ENCODE measurements around the gene NFS1.

Gene NFS1

DNA sequence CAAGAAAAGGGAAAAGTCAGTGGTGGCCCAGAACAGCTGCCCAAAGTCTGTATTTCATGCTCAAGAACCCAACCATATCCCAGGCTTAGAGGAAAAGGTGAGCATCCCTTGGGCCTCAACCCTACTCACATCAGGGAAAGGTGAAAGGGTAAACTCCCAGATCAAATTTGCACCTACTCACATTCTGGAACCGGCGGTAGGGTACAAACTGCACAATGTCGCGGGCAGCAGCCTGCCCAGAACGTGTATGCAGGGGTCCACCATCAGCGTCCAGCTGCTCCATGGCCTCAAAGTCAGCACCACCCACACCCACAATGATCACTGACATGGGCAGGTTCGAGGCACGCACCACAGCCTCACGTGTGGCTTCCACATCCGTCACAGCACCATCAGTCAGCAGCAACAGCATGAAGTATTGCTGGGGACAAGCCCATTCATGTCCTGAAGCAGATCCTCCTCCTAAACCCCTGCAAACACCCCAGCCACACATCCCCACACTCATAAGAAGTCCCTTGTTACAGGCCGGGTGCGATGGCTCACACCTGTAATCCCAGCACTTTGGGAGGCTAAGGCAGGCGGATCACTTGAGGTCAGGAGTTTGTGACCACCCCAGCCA, 72.7 kb downstream of the NFS1 start:
- TF ChIP-seq, protein P1, sequence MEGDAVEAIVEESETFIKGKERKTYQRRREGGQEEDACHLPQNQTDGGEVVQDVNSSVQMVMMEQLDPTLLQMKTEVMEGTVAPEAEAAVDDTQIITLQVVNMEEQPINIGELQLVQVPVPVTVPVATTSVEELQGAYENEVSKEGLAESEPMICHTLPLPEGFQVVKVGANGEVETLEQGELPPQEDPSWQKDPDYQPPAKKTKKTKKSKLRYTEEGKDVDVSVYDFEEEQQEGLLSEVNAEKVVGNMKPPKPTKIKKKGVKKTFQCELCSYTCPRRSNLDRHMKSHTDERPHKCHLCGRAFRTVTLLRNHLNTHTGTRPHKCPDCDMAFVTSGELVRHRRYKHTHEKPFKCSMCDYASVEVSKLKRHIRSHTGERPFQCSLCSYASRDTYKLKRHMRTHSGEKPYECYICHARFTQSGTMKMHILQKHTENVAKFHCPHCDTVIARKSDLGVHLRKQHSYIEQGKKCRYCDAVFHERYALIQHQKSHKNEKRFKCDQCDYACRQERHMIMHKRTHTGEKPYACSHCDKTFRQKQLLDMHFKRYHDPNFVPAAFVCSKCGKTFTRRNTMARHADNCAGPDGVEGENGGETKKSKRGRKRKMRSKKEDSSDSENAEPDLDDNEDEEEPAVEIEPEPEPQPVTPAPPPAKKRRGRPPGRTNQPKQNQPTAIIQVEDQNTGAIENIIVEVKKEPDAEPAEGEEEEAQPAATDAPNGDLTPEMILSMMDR (conservative IDR thresholded peaks at IDR 0.05) = no peak

DNA sequence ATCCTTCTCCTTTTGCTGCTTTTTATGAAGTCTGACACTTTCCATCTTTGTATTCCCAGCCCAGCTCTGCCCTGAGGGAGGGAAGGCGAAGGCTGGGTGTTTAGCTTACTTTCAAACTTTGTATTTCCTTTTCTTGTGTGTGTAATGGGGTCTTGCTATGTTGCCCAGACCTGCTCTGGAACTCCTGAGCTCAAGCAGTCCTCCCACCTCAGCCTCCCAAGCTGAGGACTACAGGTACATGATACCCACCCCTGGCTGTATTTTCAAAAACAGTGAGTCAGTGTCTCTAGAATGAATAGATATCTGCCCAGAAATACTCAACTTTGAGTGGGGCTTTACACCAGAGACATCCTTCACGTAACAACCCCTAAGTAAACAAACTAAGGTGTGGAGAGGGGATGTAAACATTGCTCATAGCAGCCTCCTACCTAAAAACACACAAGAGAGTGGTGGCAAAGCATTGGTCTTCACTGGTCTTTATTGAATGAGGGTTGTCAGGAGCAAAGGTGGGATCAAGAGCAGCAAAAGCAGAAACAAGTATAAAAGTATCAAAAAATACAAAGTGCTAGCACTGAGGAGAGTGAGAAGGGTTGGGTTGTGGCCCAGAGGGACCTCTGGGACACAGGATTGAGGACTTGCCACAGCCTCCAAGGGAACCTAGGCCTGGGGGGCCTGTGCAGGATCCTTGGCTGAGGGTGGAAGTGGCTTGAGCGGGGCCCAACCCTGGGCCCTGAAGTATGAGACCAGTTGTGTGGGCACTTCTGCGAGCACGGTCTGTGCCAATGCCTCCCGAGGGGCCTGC, 73.4 kb downstream of the NFS1 start:
- H3K27ac ChIP-seq = no peak overlapping the region
- TF ChIP-seq, protein P1 (conservative IDR thresholded peaks at IDR 0.05) = no peak

More for the DNA sequence above, 72.7 kb downstream of the NFS1 start:
- no peak overlapping the region for H3K27ac ChIP-seq

DNA sequence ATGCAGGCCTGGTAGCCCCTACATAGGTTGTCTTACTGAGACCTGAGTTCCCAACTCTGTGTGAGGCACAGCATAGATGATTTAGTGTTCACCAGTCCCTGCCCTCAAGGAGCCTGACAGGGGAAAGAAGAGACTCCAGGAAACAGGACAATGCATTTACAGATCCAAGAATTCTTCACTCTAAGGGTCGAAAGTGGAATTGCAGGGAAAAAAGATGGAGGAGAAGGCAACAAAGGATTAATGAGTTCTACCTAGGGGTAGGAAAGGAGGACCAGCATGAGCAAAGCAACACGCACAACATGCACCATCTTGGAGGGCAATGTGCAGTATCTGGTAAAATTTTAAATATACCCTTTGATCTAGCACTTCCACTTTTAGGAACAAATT, 77.6 kb downstream of the NFS1 start:
- H3K27ac ChIP-seq = 0 out of 2 replicates have a peak overlapping the region, but pooled peaks have one; percentile 5

DNA sequence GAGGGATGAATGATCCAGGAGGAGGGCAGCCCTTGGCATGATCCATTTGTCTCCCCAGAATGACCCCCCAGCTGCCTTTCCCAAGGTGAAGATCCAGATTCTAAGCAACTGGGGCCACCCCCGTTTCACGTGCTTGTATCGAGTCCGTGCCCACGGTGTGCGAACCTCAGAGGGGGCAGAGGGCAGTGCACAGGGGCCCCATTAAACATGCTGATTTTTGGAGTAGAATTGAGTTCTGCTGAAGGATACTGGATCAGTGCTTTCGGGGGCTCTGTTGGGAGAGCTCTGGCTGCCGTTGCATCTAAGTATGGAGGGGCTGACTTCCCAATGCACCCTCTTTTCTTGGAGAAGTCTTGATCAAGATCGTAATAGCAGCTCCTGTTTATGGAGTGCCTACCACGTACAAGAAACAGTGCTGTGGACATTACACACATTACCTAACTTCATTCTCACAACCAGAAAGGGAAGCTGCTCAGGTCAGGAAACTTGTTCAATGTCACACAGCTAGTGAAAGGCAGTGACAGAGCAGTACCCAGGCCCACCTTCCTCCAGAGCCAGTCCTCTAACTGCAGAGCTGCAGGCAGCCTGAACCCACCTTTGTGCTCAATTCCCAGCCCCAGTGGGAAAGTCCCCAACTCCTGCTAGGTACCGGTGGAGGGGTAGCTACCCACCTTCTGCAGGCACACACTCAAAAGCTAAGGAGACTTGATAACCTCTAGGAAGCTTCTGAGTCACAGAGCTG, 78.2 kb downstream of the NFS1 start:
- 0 out of 2 replicates have a peak overlapping the region, but pooled peaks have one; percentile 5 for H3K27ac ChIP-seq
- TF ChIP-seq, protein P1 (conservative IDR thresholded peaks at IDR 0.05) = no peak

More for the DNA sequence above, 77.6 kb downstream of the NFS1 start:
- TF ChIP-seq, protein P1 (conservative IDR thresholded peaks at IDR 0.05) = 0 out of 2 replicates have a peak, but pooled peaks have one; percentile 19

DNA sequence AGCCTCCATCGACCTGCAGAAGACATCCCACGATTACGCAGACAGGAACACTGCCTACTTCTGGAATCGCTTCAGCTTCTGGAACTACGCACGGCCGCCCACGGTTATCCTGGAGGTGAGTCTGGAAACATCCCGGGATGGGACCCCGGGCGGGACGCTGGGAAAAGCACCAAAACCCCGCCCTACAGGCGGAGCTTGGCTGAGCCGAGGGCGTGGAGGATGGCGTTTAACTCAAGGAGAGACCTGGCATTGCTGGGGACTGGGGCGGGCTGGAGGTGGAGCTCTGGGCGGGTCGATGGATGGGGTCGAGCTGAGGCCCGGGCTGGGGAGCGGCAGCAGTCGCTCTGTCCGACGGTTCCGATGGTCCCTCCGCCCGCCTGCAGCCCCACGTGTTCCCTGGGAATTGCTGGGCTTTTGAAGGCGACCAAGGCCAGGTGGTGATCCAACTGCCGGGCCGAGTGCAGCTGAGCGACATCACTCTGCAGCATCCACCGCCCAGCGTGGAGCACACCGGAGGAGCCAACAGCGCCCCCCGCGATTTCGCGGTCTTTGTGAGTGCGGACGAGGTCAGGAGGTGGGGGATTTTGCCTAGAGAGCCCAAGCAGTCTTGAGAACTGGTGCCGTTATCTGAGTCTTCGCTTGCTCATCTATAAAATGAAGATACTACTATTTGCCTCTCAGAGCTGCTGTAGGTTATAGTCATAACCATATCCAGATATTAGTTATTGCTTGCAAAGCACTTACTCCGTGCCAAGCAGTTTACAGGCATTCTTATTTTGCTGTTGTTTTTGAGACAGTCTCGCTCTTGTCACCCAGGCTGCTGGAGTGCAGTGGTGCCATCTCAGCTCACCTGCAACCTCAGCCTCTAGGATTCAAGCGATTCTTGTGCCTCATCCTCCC, 79.7 kb downstream of the NFS1 start:
- H3K27ac ChIP-seq = peak overlapping the region; percentile 83
- TF ChIP-seq, protein P1 (conservative IDR thresholded peaks at IDR 0.05) = peak; percentile 76

DNA sequence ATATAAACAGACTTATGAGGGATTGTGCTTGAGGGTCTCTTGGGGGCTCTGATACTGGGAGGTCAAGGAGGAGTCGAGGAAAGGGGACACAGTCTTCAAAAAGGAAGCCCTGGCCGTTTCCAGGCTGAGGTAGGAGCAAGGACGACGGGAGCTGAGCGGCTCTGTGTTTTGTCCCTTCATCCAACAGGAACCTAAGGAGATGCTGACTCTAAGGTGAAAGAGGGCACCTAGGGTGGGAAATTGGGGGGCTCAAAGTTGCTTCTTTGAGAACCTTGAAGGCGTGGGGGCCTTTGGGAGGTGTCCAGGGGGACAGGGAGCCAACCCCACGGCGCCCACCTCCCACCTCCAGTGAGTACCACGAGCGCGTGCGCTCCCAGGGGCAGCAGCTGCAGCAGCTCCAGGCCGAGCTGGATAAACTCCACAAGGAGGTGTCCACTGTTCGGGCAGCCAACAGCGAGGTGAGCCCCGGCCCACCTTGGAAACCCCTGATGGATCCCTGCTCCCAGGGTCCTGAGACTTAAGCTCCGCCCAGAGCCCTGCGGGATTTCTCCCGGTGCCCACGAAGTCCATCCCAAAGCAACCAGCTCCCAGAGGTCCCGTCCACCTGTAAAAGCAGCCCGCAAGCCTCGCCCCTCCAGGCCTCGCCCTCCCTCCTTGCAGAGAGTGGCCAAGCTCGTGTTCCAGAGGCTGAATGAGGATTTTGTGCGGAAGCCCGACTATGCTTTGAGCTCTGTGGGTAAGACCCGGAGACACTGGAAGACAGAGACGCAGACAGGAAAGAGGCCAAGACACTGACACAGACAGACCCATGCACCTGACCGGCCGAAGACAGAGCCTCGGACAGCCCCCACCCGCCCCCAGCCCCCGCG, 80.7 kb downstream of the NFS1 start:
- peak overlapping the region; percentile 83 for H3K27ac ChIP-seq

More for the DNA sequence above, 80.7 kb downstream of the NFS1 start:
- TF ChIP-seq, protein P1 (conservative IDR thresholded peaks at IDR 0.05) = no peak

Data from VCaP (cell line).